Mammary microvascular endothelial cell (primary cell): Measurements from ENCODE around the gene GINM1. TPM values are rescaled to one million over a fixed set of nuclear protein-coding genes. Genes with fewer than 3 reads are reported as not detected.

Experiments used
- total RNA-seq: library from RNA; depleted of rRNA; stranded (reverse); fragments of >200 nt; gene quantifications from 2 replicates; pipeline ENCODE4 v1.2.3, GENCODE V29; 2015

The GINM1 gene, protein sequence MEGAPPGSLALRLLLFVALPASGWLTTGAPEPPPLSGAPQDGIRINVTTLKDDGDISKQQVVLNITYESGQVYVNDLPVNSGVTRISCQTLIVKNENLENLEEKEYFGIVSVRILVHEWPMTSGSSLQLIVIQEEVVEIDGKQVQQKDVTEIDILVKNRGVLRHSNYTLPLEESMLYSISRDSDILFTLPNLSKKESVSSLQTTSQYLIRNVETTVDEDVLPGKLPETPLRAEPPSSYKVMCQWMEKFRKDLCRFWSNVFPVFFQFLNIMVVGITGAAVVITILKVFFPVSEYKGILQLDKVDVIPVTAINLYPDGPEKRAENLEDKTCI
- 35.1 and 35.6 TPM in 2 replicates for total RNA-seq

DNA sequence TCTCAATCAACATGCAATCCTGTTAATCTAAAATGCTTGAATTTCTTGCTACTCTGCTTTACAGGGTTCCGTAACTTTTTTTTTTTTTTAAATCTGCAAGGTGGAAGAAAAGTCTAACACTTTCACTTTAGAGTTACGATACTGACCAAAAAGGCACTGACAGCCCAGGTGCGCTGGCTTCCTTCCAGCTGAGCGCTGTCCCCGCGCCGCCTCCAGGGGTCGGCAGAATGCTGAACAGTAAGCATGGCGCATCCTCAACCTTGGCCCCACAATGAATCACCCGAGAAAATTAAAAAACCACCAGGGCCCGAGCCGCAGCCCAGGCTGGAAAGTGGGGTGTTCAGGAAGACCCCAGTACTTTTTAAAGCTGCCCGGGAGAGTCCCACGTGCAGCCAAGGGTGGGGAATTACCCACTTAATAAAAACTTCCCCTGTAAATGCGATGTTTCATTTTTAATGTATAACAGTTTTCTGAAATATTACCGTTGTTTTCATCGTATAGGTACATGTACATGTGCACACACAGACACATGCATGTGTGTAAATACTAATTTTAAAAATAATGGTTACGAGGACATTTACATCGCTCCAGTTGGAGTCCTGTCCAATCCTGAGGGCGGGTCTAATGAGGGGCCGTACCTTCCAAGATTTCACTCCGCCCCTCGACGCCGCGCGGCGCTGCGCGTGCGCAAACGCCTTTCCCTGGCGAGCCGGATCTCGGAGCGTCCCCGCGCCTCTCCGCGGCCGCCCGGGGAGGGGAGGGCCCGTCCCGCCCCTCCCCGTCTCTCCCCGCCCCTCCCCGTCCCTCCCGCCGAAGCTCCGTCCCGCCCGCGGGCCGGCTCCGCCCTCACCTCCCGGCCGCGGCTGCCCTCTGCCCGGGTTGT, at the start of gene GINM1:
GINM1 (plus strand) TSS at position 849 of the 883 bp plus-strand sequence. CDS start 40 bp downstream, outside the sequence.

DNA sequence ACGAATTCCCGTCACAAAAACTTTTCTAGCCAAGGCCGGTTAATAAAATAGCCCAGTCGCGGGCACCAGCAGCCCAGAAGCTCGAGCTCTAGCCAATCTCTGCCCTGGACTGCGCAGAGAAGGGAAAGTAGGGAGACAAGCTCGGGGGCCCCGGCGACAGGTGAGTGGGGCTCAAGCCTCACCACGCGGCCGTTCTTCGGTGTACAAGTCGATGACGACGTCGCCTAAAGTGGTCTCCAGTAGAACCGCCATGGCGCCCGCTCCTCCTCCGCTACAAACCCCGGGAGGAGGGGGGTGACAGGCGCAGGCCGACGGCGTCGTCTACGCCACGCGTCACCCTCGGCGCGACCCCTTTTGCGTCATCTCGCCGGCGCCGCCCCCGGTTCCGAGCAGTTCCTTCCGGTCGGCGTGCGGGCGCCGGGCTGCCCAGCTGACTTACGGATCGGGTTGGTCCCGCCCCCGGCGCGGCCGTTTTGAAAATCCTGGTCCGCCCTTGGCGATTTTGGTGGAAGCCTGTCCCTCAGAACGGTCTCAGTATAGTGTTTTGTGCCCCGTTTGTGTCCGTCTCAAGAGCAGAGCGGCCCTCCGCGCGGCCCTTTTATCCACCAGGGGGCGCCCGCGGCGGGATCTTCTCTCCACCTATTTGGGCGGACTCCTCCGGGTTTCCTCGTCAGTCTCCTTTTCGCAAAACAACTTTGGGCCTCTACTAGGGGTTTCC, 20.3 kb upstream of the GINM1 start, which contains the start of gene PPIL4:
PPIL4 (minus strand) TSS at position 290 of the 718 bp plus-strand sequence; CDS start at position 252, 38 bp downstream.

Other genes starting within 250 kb of the GINM1 start
- gene TAB2, start 248.7 kb upstream of the GINM1 start, total RNA-seq, result 15.9 and 17.3 TPM in 2 replicates
- 1.4 TPM in 1 of 2 replicates, not detected in the other for gene SUMO4, start 166.1 kb upstream of the GINM1 start, total RNA-seq
- gene ZC3H12D, start 81.4 kb upstream of the GINM1 start, total RNA-seq, result 0.05 TPM in 1 of 2 replicates, not detected in the other
- gene PPIL4, start 20.3 kb upstream of the GINM1 start, total RNA-seq, result 19.1 and 19.3 TPM in 2 replicates
- 19.3 and 20.9 TPM in 2 replicates for gene KATNA1, start 82.3 kb downstream of the GINM1 start, total RNA-seq
- 11.0 and 11.5 TPM in 2 replicates for gene LATS1, start 151.7 kb downstream of the GINM1 start, total RNA-seq
- gene NUP43, start 180.2 kb downstream of the GINM1 start, total RNA-seq, result 24.9 and 28.5 TPM in 2 replicates
- gene PCMT1, start 183.4 kb downstream of the GINM1 start, total RNA-seq, result 139 and 140 TPM in 2 replicates